ENCODE measurements around the gene MCRIP1.

MCRIP1 gene

DNA sequence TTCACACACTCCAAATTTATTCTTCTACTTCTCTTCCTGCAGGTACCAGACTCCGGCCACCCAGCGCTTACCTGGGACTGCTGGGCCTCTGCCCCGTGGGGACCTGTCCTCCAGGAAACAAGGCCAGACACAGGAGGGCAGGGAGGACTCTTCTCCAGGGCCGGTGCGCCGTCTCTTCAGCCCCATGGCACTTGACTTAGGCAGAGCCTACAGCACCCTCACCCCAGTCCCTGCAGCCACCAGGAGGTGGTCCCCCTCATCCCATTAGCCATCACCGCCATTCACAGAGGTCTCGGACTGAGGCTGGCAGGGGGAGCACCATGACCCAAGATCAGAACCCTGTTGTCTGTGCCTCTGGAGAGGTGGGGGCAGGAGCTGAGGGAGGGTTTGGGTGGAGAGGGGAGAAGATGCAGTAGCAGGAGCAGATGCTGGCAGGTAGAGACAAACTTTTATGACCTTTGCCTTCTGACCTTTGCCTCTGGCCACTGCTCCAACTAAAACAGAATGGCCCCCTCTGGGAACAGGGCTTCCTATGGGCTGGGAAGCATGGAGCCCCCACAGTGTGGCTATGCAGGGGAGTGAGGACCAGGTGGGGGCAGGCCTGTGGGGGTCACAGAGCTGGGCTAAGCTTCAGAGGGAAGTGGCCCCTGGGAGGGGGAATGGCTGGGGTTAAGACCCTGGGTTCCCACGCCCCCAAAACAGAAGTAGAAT is 30.9 kb downstream of the MCRIP1 start:
- Mint-ChIP-seq H3K27me3 (peaks cover 57% of the 10 kb centered on the region), H3K4me1 (ENCODE audit: low read depth) (peaks cover 2% of the 10 kb centered on the region), H3K27ac (no peak overlapping the region), H3K9me3 (no peaks in the 10 kb centered on the region), H3K4me3 (no peak overlapping the region), H3K36me3 (ENCODE audit: low read depth) (no peaks in the 10 kb centered on the region)
- DNase-seq, result no peak

DNA sequence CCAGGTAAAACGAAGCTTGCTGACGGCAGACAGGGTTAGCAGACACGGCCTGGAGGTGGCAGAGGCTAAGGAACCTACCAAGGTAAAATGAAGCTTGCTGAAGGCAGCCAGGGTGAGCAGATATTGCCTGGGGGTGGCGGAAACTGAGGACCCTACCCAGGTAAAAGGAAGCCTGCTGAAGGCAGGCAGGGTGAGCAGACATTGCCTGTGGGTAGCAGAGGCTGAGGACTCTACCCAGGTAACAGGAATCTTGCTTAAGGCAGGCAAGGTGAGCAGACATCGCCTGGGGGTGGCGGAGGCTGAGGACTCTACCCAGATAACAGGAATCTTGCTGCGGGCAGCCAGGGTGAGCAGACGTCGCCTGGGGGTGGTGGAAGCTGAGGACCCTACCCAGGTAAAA is 31.8 kb downstream of the MCRIP1 start:
- no peak for DNase-seq
- Mint-ChIP-seq H3K9me3 (no peaks in the 10 kb centered on the region), H3K27ac (no peak overlapping the region), H3K36me3 (ENCODE audit: low read depth) (no peaks in the 10 kb centered on the region), H3K27me3 (peaks cover 52% of the 10 kb centered on the region), H3K4me3 (no peak overlapping the region), H3K4me1 (ENCODE audit: low read depth) (peaks cover 2% of the 10 kb centered on the region)

DNA sequence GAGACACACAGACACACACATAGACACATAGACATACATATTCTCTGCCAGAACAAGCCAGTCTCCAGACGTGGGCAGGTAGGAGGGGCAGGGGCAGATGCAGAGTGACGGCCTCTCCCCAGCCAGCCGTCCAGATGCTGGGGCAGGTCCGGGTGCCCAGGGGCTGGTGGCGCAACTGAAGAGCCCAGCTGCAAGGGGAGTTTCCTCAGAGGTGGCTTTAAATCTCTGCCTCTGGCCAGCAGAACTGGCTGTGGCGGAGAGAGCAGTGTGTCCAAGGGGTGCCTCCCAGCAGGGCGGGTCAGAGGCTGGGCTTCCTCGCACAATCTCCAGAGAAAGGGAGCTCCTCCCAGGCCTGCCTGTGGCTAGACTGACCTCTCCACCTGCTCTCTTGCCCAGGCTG is 38.6 kb downstream of the MCRIP1 start:
- Mint-ChIP-seq H3K4me3 (no peak overlapping the region), H3K27ac (no peak overlapping the region), H3K4me1 (ENCODE audit: low read depth) (no peaks in the 10 kb centered on the region), H3K9me3 (no peaks in the 10 kb centered on the region), H3K27me3 (peaks cover under 1% of the 10 kb centered on the region), H3K36me3 (ENCODE audit: low read depth) (no peaks in the 10 kb centered on the region)
- no peak for DNase-seq

- Mint-ChIP-seq H3K9me3 (no peaks in the 10 kb centered on the region), H3K36me3 (ENCODE audit: low read depth) (no peaks in the 10 kb centered on the region), H3K4me1 (ENCODE audit: low read depth) (no peaks in the 10 kb centered on the region), H3K27me3 (no peaks in the 10 kb centered on the region), H3K27ac (no peak overlapping the region), H3K4me3 (no peak overlapping the region)
- DNase-seq, result no peak
These were observed 39.0 kb downstream of the MCRIP1 start for GRCh38 chr17:81794074-81794476.

- no peak for DNase-seq
- H3K36me3 Mint-ChIP-seq (ENCODE audit: low read depth), result no peaks in the 10 kb centered on the region
- H3K27ac Mint-ChIP-seq, result no peak overlapping the region
- H3K9me3 Mint-ChIP-seq, result no peaks in the 10 kb centered on the region
- no peak overlapping the region for H3K4me3 Mint-ChIP-seq
- H3K27me3 Mint-ChIP-seq, result no peaks in the 10 kb centered on the region
- H3K4me1 Mint-ChIP-seq (ENCODE audit: low read depth), result no peaks in the 10 kb centered on the region
These were observed 40.1 kb downstream of the MCRIP1 start for GRCh38 chr17:81792675-81793615.
